Muscle of leg (tissue), 11 donors: Measurements from ENCODE around the gene MAP1LC3B. TPM values are rescaled to one million over a fixed set of nuclear protein-coding genes. Genes with fewer than 3 reads are reported as not detected.
A peak's percentile ranks its signal among the peaks of the same experiment; 100 is the strongest.

ENCODE experiments used
- DNase-seq: peaks from one replicate; pipeline ENCODE4 v3.0.0; 2013
- H3K27ac ChIP-seq: one replicate; pipeline ENCODE4 v1.5.1; 2013; ENCODE audit warnings: mild to moderate bottlenecking, low read length, control low read depth
- H3K27me3 ChIP-seq: one replicate; pipeline ENCODE4 v1.6.1; 2013; ENCODE audit warnings: low read length; ENCODE audit not compliant: control insufficient read depth, insufficient read depth
- H3K36me3 ChIP-seq: one replicate; pipeline ENCODE4 v1.6.1; 2013; ENCODE audit warnings: low read length; ENCODE audit not compliant: control insufficient read depth, insufficient read depth
- H3K4me1 ChIP-seq: one replicate; pipeline ENCODE4 v1.6.1; 2013; ENCODE audit warnings: low read length; ENCODE audit not compliant: control insufficient read depth, insufficient read depth
- H3K4me3 ChIP-seq: one replicate; pipeline ENCODE4 v1.5.1; 2013; ENCODE audit warnings: low read length, control low read depth
- H3K9me3 ChIP-seq: replicated peaks from 2 replicates; pipeline ENCODE4 v1.6.1; 2013; ENCODE audit warnings: low read depth, low read length; ENCODE audit not compliant: control insufficient read depth
- WGBS: methylation state at CpG from one replicate; pipeline ENCODE4 v1.1.5; 2013; ENCODE audit warnings: missing lambda C conversion rate; ENCODE audit not compliant: insufficient coverage; 5-methylcytosine and 5-hydroxymethylcytosine counted together
- polyA plus RNA-seq, 8 donors: library from polyadenylated mRNA; unstranded; fragments of 120-200 nt; gene quantifications; one replicate each; pipeline versions ENCODE4 v1.2.1 to v1.2.3, GENCODE V29; 2013; ENCODE audit warnings: inconsistent platforms in 1 of 8, low replicate concordance in 1 of 8; ENCODE audit not compliant: insufficient read length in 8 of 8, insufficient read depth in 1 of 8
- total RNA-seq: library from RNA; stranded (reverse); fragments of 120-200 nt; gene quantifications from one replicate; pipeline ENCODE4 v1.2.4, GENCODE V29; 2013

Gene MAP1LC3B
- total and polyA plus RNA-seq, 9 donors, result 24.4 to 57.1 (median 48.0) TPM

GRCh38 chr16:87367529-87367928 lies 24.6 kb upstream of the MAP1LC3B start:
- no peak for DNase-seq

GRCh38 chr16:87368029-87368770 lies 23.9 kb upstream of the MAP1LC3B start:
- Histone ChIP-seq H3K9me3 (no peaks in the 10 kb centered on the region), H3K27ac (no peak overlapping the region), H3K4me3 (no peak overlapping the region), H3K36me3 (peaks cover 7% of the 10 kb centered on the region), H3K27me3 (no peaks in the 10 kb centered on the region), H3K4me1 (no peaks in the 10 kb centered on the region)
- WGBS, result no CpG with 5 or more reads among the region's 5 CpGs
- no peak for DNase-seq

More at GRCh38 chr16:87367529-87367928, 24.6 kb upstream of the MAP1LC3B start:
- Histone ChIP-seq H3K9me3 (no peaks in the 10 kb centered on the region), H3K4me1 (no peaks in the 10 kb centered on the region), H3K4me3 (no peak overlapping the region), H3K27me3 (no peaks in the 10 kb centered on the region), H3K36me3 (peaks cover 7% of the 10 kb centered on the region), H3K27ac (no peak overlapping the region)
- WGBS, result 81% methylated on average over 9 of the region's 9 CpGs

DNA sequence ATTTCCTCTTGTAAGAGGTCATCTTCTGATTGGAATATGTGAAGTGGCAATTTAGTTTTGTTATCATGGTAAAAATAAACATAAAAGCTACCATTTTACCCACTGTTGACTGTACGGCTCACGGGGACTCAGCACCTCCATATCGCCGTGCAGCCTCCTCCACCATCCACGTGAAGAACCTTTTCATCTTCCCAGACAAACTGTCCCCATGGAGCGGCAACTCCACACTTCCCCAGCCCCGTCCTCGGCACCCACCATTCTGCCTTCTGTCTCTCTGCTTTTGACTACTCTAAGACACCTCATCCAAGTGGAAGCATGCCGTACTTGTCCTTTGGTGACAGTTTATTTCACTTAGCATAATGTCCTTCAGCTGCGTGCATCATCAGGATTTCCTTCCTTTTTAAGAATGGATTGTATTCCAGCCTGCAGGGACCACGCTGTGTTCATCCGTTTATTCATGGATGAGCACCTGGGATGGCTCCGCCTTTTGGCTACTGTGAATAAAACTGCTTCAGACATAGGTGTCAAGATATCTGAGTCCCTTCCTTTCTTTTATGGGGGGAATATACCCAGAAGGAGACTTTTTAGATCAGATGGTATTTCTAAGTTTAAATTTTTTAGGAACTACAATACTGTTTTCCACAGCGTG lies 22.9 kb upstream of the MAP1LC3B start:
- DNase-seq, result no peak
- H3K4me1 ChIP-seq, result no peaks in the 10 kb centered on the region
- H3K27me3 ChIP-seq, result no peaks in the 10 kb centered on the region
- H3K9me3 ChIP-seq, result no peaks in the 10 kb centered on the region
- H3K36me3 ChIP-seq, result peaks cover 7% of the 10 kb centered on the region
- H3K4me3 ChIP-seq, result no peak overlapping the region
- 81% methylated on average over 10 of the region's 14 CpGs for WGBS
- no peak overlapping the region for H3K27ac ChIP-seq

DNA sequence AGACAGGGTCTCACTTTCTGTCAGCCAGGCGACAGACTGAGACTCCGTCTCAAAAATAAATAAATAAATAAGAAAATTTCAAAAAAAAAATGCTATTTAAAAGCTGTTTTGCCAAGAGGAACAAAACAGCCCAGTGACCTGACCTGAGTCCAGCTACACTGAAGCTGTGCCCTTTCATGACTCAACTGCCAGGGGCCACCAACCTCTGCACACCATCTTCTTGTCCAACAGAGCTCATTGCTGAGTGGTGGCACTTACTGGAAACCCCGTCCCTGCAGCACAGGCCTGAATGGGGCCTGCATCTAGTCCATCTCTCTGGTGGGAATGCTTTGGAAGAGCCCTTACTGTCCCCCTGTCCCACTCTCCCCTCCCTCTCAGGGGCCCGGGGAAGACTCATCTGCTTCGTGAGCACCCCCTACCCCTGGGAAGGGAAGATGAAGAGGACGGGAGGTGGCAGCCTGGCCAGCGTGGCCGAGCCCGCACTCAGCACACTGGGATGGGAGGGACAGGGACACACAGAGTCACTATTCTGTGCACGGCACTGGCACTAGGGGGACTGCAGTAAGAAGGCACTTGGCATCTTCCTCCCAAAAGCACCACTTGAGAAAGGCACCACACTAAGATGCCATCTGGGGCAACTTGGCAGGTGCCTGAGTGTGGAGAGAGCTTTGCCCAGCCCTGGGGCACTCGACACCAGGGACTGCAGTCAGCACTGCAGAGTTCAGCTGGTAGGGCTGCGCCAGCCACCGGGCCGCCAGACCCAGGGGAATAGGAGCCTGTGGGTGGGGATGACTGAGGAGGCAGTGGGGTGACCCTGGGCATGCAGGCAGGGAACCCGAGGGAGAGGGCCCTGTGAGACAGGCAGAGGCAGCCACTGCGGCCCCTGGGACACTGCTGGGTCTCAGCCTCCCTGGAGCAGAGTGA lies 22.1 kb upstream of the MAP1LC3B start:
- H3K36me3 ChIP-seq, result peaks cover 7% of the 10 kb centered on the region
- no peaks in the 10 kb centered on the region for H3K27me3 ChIP-seq
- no peaks in the 10 kb centered on the region for H3K4me1 ChIP-seq
- H3K27ac ChIP-seq, result no peak overlapping the region
- WGBS, result 82% methylated on average over 11 of the region's 16 CpGs
- DNase-seq, result no peak
- H3K9me3 ChIP-seq, result no peaks in the 10 kb centered on the region
- no peak overlapping the region for H3K4me3 ChIP-seq

DNA sequence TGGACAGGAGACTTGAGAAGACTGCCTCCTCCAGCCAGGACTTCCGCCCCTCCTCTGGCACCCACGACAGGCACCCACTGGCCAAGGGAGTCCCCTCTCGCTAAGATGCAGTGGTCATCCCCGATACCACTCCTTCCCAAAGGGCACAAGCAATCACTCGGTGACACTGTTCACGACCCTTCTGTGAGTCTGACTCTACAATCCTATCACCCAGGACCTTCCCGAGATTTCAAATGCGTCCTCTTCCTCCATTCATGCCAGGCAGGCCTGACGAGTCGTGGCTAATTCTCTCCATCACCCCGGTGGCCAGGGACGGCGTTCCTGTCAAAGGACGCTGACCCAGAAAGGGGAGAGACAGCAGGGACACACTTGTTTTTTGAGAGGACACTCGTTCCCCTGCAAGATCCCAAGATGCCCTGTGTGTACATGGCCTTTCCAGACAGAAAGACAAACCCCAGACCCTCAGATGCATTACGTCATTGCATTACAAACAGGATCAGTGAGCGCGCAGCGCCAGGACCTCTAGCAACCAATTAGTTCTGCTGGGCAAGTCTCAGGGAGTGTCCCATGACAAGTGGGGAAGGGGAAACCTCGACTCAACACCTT lies 20.8 kb upstream of the MAP1LC3B start:
- H3K4me1 ChIP-seq, result peaks cover 4% of the 10 kb centered on the region
- no peak overlapping the region for H3K27ac ChIP-seq
- no peaks in the 10 kb centered on the region for H3K27me3 ChIP-seq
- H3K36me3 ChIP-seq, result peaks cover 7% of the 10 kb centered on the region
- H3K9me3 ChIP-seq, result no peaks in the 10 kb centered on the region
- WGBS, result 76% methylated on average over 17 of the region's 20 CpGs
- H3K4me3 ChIP-seq, result no peak overlapping the region
- no peak for DNase-seq

GRCh38 chr16:87372305-87372704 lies 19.8 kb upstream of the MAP1LC3B start:
- Histone ChIP-seq H3K4me3 (no peak overlapping the region), H3K9me3 (no peaks in the 10 kb centered on the region), H3K27ac (no peak overlapping the region), H3K27me3 (no peaks in the 10 kb centered on the region), H3K4me1 (peaks cover 4% of the 10 kb centered on the region), H3K36me3 (peaks cover 10% of the 10 kb centered on the region)
- DNase-seq, result no peak
- 80% methylated on average over 2 of the region's 4 CpGs for WGBS

- no peak for DNase-seq
- Histone ChIP-seq H3K27me3 (no peaks in the 10 kb centered on the region), H3K4me1 (peaks cover 4% of the 10 kb centered on the region), H3K36me3 (peaks cover 7% of the 10 kb centered on the region), H3K27ac (no peak overlapping the region), H3K9me3 (no peaks in the 10 kb centered on the region), H3K4me3 (no peak overlapping the region)
- WGBS, result 91% methylated on average over 6 of the region's 13 CpGs
Observed at GRCh38 chr16:87374313-87374712, 17.8 kb upstream of the MAP1LC3B start.

DNA sequence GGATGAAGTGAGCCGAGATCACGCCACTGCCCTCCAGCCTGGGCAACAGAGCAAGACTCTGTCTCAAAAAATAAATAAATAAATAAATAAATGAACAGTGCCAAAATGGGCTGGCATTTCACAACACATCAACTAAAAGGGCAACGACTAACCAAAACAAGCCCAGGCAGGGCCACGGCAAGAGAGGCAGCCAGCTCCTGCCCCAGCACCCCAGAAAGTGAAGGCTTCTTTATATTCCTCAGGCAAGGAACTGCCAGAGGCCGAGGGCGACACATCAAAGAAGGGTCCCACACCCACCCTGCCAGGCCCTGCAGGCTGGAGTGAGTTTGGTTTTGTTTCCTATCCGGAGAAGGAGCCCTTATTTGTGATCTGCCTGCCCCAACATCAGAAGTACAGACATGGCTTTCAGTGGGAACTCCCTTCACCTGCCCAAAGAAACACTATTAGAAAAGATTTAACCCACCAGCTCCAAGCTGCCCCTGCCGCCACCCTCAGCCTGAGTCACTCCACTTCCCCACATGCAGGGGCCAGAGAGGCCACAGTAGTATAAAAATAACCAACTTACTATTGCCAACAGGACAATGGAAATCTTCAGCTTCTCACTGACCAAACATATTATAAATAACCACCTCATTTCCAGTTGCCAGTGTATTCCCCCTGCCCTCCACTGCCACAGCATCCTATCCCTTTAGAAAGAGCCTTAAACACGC lies 16.6 kb upstream of the MAP1LC3B start:
- Histone ChIP-seq H3K4me1 (peaks cover 8% of the 10 kb centered on the region), H3K27me3 (no peaks in the 10 kb centered on the region), H3K36me3 (peaks cover 7% of the 10 kb centered on the region), H3K4me3 (no peak overlapping the region), H3K27ac (peak overlapping the region; percentile 35), H3K9me3 (no peaks in the 10 kb centered on the region)
- 80% methylated on average over 3 of the region's 9 CpGs for WGBS
- no peak for DNase-seq

GRCh38 chr16:87376660-87377059 lies 15.5 kb upstream of the MAP1LC3B start:
- WGBS, result 83% methylated on average over 1 of the region's 6 CpGs
- Histone ChIP-seq H3K4me3 (no peak overlapping the region), H3K27ac (no peak overlapping the region), H3K36me3 (peaks cover 7% of the 10 kb centered on the region), H3K27me3 (no peaks in the 10 kb centered on the region), H3K9me3 (no peaks in the 10 kb centered on the region), H3K4me1 (peaks cover 16% of the 10 kb centered on the region)
- no peak for DNase-seq
